Stimulated activated CD8-positive, alpha-beta memory T cell treated with anti-CD3 and anti-CD28 coated beads, Interleukin-12 subunit alpha, Interleukin-12 subunit beta, amount 100 ng/mL, for 24 hours (primary cell): ENCODE measurements around the gene RABL3.
"Not testable (repeated sequence)": the region's sequence is repeated elsewhere in the genome, so short reads cannot be mapped to it uniquely, and the experiment has no call there.

Experiments used
- DNase-seq: peaks from one replicate; pipeline ENCODE4 v3.0.0-alpha.2; 2020; ENCODE audit errors: extremely low read depth

The RABL3 gene

DNA sequence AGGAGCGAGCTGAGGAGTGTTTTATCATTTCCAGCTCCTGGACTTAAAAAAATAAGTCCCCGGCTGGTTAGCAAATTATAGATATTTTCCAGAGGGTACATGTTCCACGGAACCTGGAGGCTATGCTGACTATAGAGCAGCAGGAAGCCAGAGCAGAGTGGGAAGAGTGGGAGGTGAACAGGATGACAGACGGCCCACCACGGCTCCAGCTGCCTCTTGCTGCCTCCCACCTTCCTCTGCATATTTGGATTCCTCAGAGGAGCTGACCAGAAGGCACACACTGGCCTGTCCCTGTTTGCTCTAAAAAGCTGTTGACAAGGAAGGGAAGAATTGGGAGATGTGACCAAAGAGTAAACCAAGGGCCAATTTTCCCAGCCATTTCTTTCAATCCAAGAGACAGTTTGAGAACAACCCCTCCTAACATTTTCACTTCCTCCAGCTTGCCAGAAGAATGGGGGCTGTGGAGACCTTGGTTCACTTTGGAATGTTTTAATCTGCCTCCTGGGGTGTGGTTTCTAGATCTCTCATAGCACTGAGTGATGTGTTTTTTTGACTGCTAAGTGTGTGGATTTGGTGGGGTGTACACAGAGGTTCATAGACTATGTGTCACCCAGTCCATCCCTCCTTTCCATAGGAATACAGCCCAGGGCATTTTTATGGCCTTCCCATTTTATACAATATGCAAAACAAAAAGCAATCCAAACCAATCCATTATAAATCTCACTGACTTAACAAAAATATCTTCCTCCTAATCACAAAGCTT, 97.1 kb downstream of the RABL3 start:
- DNase-seq = no peak

DNA sequence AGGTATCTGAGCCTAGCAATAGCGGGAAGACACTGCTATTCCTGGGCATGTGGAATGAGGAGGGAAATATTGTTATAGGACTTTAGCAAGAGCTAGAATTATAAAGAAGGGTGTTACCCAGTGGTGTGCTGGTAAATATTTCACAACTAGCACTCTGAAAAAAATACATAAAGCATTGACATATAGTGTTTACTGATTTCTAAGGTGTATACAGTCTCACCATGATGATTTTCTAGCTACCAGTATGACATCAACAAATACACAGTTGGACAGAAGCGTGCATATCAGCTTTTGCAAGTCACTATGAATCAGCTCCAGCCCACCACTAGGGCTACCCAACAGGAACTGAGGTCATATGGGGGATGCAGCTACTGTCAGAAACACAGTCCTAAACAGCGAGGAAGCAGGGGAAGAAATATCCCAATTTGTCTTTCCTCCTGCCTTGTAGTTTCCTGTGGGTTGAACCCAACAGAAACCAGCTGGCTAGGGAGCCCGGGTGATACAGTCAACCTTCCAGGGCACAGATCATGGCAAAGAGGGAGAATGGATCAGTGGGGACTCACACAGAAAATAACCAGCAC, 99.9 kb downstream of the RABL3 start:
- no peak for DNase-seq

DNA sequence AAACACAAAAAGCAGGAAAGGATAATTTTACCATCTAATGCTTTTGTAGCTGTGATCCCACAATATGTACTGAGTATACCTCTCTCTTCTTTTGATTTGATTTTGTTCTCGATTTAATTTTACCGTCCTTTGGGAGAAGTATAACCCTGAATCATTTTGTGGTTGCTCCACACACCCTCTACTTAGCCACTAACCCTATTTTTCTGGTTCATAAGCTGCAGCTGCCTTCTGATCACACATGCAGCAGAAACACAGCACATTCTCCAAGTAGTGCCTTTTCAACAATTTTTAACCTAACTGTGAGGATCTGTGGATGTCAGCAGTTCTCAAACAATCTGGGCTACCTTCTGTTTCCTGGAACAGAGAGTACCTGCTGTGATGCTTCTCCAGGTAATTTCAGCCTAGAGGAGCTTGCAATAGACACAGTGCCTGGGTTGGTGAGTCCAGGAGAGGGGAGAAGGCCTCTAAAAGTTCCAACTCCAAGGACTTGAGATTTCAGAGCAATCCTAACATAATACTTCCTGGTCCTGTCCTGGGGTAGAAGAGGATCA, 100.5 kb downstream of the RABL3 start:
- DNase-seq = no peak

DNA sequence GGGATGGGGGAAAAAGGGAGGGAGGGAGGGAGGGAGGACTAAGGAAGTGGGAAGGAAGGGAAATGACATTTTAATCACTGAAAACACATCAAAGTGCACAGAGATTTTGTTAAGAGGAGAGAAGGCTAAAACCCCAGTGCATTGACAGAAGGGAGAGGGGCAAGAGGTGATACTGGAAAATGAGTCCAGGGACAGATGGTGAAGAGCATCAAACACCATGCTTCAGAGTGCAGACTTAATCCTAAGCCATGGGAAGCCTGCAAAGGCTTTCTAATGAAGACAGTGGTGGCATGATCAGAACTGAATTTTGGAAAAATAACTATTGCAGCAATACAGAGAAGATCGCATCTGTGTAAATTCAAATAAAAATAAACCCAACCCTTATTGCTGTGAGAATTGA, 102.1 kb downstream of the RABL3 start:
- DNase-seq = no peak

DNA sequence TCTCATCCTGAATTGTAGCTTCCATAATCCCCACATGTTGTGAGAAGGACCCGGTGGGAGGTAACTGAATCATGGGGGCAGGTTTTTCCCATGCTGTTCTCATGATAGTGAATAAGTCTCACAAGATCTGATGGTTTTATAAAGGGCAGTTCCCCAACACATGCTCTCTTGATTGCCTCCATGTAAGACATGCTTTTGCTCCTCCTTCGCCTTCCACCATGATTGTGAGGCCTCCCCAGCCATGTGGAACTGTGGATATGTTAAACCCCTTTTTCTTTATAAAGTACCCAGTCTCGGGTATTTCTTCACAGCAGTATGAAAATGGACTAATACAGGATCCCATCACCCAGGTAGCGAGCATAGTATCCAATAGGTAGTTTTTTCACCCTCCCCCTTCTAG, 103.5 kb downstream of the RABL3 start:
- DNase-seq = not testable (repeated sequence)

DNA sequence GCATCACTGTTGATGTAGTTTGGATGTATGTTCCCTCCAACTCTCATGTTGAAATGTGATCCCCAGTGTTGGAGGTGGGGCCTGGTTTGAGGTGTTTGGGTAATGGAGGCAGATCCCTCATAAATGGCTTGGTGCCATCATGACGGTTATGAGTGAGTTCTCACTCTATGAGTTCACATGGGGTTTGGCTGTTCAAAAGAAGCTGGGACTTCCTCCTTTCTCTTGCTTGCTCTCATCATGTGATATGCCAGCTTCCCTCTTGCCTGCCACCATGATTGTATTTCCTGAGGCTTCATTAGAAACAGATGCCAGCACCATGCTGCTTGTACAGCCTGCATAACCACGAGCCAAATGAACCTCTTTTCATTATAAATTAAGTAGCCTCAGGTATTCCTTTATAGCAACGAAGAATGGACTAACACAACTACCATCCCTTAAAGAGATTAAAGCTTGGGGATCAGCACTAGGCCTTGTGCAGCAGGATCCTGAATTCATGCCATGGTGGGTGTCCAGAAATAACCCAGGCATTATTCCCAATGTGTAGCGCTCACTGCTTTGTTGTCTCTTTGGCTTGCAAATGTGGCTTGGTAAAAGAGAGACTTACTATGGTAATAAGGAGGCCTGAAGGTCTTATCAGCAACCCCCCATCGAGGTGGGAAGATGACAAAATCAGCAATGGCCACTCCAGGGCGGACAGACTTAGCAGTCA, 104.3 kb downstream of the RABL3 start:
- DNase-seq = no peak

- no peak for DNase-seq
Observed at GRCh38 chr3:120636795-120637401, 105.4 kb downstream of the RABL3 start.
